GM12892 (cell line): ENCODE data around the gene FAM161A.
"Not testable (repeated sequence)": the region's sequence is repeated elsewhere in the genome, so short reads cannot be mapped to it uniquely, and the experiment has no call there.

Source experiments
- POLR2A ChIP-seq: IDR thresholded peaks from 2 replicates; pipeline ENCODE4 v1.6.1; 2011; ENCODE audit warnings: low read depth, low read length, control low read depth
- POLR2AphosphoS5 ChIP-seq: IDR thresholded peaks from 2 replicates; pipeline ENCODE4 v1.6.1; 2011; ENCODE audit warnings: low read depth, low read length, control low read depth
- TAF1 ChIP-seq: IDR thresholded peaks from 2 replicates; pipeline ENCODE4 v1.6.1; 2011; ENCODE audit warnings: low read depth, mild to moderate bottlenecking, control low read depth, low read length, borderline replicate concordance

- not testable (repeated sequence) for TF ChIP-seq TAF1, POLR2AphosphoS5, POLR2A
Observed at GRCh38 chr2:61797446-61797845, 56.4 kb downstream of the FAM161A start.
